NOMO-1 (cell line): ENCODE data around the gene CTNND2.
"Not testable (repeated sequence)": the region's sequence is repeated elsewhere in the genome, so short reads cannot be mapped to it uniquely, and the experiment has no call there.

Source experiments
- DNase-seq, 2 experiments: peaks; one replicate each; lab custom pipeline; 2025; ENCODE audit not compliant: unreplicated experiment in 2 of 2; lab: John Stamatoyannopoulos, UW

Gene CTNND2

GRCh38 chr5:11684607-11685006, 219.6 kb downstream of the CTNND2 start:
- no peak for DNase-seq

- no peak for DNase-seq
Measured at GRCh38 chr5:11683666-11684065, 220.6 kb downstream of the CTNND2 start.

GRCh38 chr5:11681796-11682195, 222.4 kb downstream of the CTNND2 start:
- no peak for DNase-seq

GRCh38 chr5:11679676-11680075, 224.6 kb downstream of the CTNND2 start:
- DNase-seq, result no peak

GRCh38 chr5:11675184-11675583, 229.1 kb downstream of the CTNND2 start:
- no peak for DNase-seq

- no peak for DNase-seq
Measured at GRCh38 chr5:11672385-11673085, 231.7 kb downstream of the CTNND2 start.

GRCh38 chr5:11658376-11658775, 245.9 kb downstream of the CTNND2 start:
- DNase-seq, result no peak

- DNase-seq, result no peak
Measured at GRCh38 chr5:11656916-11657315, 247.3 kb downstream of the CTNND2 start.

- DNase-seq, result no peak
Measured at GRCh38 chr5:11655681-11656080, 248.6 kb downstream of the CTNND2 start.

GRCh38 chr5:11650936-11651335, 253.3 kb downstream of the CTNND2 start:
- no peak for DNase-seq

GRCh38 chr5:11646141-11646540, 258.1 kb downstream of the CTNND2 start:
- DNase-seq, result no peak

GRCh38 chr5:11642438-11642837, 261.8 kb downstream of the CTNND2 start:
- no peak for DNase-seq

- no peak for DNase-seq
Measured at GRCh38 chr5:11640158-11640873, 263.9 kb downstream of the CTNND2 start.

- DNase-seq, result no peak
Measured at GRCh38 chr5:11622785-11623184, 281.5 kb downstream of the CTNND2 start.

- DNase-seq, result no peak
Measured at GRCh38 chr5:11620172-11620571, 284.1 kb downstream of the CTNND2 start.

- DNase-seq, result no peak
Measured at GRCh38 chr5:11619339-11620024, 284.8 kb downstream of the CTNND2 start.

- no peak for DNase-seq
Measured at GRCh38 chr5:11617080-11617479, 287.2 kb downstream of the CTNND2 start.

- not testable (repeated sequence) for DNase-seq
Measured at GRCh38 chr5:11616624-11617023, 287.6 kb downstream of the CTNND2 start.

- no peak for DNase-seq
Measured at GRCh38 chr5:11611011-11611410, 293.2 kb downstream of the CTNND2 start.

GRCh38 chr5:11609570-11610303, 294.5 kb downstream of the CTNND2 start:
- no peak for DNase-seq

GRCh38 chr5:11608530-11608929, 295.7 kb downstream of the CTNND2 start:
- DNase-seq, result no peak
